Measurements from ENCODE around the gene PLXNC1.

GRCh38 chr12:94192506-94192905 lies 44.1 kb downstream of the PLXNC1 start:
- TF ChIP-seq CTCF (IDR thresholded peaks at IDR 0.05) (no peak), POLR2A (IDR thresholded peaks at IDR 0.05) (no peak)
